SU-DHL-6 (cell line): Measurements from ENCODE around the gene MSL3.

Experiments
- EZH2phosphoT487 ChIP-seq: fragments of 200-600 bp; sonication (generic), shearing (Covaris generic); conservative IDR thresholded peaks from 2 replicates; pipeline ENCODE4 v1.6.1; 2018; ENCODE audit warnings: mild to moderate bottlenecking, antibody characterized with exemption, low read length, moderate library complexity, mixed read lengths
- TF ChIP-seq, protein P1 (sequence below): fragments of 200-600 bp; sonication (generic); IDR thresholded peaks from one replicate; pipeline ENCODE4 v1.5.1; 2017; ENCODE audit warnings: antibody characterized with exemption, mild to moderate bottlenecking, low read length, moderate library complexity; ENCODE audit not compliant: insufficient read depth, poor library complexity, severe bottlenecking

DNA sequence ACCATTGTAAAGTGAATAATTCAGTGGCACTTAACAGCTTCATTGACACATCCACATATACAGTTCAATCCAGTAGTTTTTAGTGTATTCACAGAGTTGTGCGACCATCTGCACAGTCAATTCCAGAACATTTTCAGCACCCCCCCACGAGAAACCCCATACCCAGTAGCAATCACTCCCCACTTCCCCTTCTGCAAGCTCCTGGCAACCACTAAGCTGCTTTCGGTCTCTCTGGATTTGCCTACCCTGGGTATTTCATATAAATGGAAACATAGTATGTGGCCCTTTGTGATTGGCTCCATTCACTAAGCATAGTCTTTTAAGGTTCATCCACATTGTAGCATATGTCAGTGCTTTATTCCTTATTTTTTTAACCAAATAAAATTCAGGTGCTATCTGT is 10.0 kb downstream of the MSL3 start:
- TF ChIP-seq, protein P1, sequence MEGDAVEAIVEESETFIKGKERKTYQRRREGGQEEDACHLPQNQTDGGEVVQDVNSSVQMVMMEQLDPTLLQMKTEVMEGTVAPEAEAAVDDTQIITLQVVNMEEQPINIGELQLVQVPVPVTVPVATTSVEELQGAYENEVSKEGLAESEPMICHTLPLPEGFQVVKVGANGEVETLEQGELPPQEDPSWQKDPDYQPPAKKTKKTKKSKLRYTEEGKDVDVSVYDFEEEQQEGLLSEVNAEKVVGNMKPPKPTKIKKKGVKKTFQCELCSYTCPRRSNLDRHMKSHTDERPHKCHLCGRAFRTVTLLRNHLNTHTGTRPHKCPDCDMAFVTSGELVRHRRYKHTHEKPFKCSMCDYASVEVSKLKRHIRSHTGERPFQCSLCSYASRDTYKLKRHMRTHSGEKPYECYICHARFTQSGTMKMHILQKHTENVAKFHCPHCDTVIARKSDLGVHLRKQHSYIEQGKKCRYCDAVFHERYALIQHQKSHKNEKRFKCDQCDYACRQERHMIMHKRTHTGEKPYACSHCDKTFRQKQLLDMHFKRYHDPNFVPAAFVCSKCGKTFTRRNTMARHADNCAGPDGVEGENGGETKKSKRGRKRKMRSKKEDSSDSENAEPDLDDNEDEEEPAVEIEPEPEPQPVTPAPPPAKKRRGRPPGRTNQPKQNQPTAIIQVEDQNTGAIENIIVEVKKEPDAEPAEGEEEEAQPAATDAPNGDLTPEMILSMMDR, result no peak
- TF ChIP-seq EZH2phosphoT487, result no peak
